K562 (cell line): ENCODE results near the gene PPARD. TPM values are rescaled to one million over a fixed set of nuclear protein-coding genes. Genes with fewer than 3 reads are reported as not detected.

Experiments
- ATAC-seq: fragments of 200-7000 bp; cut with Tn5 transposase; 3 replicates; pipeline ENCODE4 v1.9.1; 2020; ENCODE audit warnings: moderate library complexity
- BruUV-seq: library from RNA; stranded (reverse); fragments of 400-500 nt; replicated peaks from 2 replicates; lab custom pipeline; 2021; lab: Mats Ljungman, UMichigan
- CTCF ChIA-PET: fragments of 300-600 bp; formaldehyde crosslinking; extraction: SDS; loops from one replicate; lab custom pipeline; 2021; ENCODE audit warnings: low intra/inter-chr PET ratio; lab: Yijun Ruan, JAX
- POLR2A ChIA-PET: fragments of 300-600, 350-650 bp; sonication (Branson Sonifier 250); formaldehyde crosslinking; extraction: SDS; loops from one replicate; lab custom pipeline; 2021; ENCODE audit warnings: antibody characterized with exemption, inconsistent platforms; lab: Yijun Ruan, JAX
- DNase-seq, 4 experiments: peaks; one replicate each; pipeline versions ENCODE4 v3.0.0 to v3.0.0-alpha.2; 2011 to 2018; ENCODE audit warnings: low spot score in 3 of 4, mixed read lengths in 3 of 4; ENCODE audit errors: extremely low read depth in 1 of 4
- FAIRE-seq: peaks from 2 replicates; lab custom pipeline; 2011; peaks lifted over from hg19 to GRCh38; lab: Jason Lieb, UNC
- H2AFZ ChIP-seq: 2 replicates; pipeline ENCODE4 v1.6.0; 2011; ENCODE audit warnings: low read depth, low read length, control low read depth, inconsistent platforms
- H3K27ac ChIP-seq: fragments of 200-600 bp; 3 replicates; pipeline ENCODE4 v1.8.0; 2011; ENCODE audit warnings: low read depth, mild to moderate bottlenecking, control low read depth, inconsistent platforms, low read length, moderate library complexity, mixed read lengths; ENCODE audit errors: extremely low read depth
- H3K27me3 ChIP-seq, 2 experiments: fragments of 300-600 bp in 1 of 2; 2 replicates in 1 of 2; 3 replicates in 1 of 2; pipeline versions ENCODE4 v1.6.0 to v1.8.0; 2011; ENCODE audit warnings: inconsistent platforms in 2 of 2, low read length in 2 of 2, mild to moderate bottlenecking in 1 of 2, mixed read lengths in 1 of 2, moderate library complexity in 1 of 2; ENCODE audit not compliant: control insufficient read depth in 2 of 2, insufficient read depth in 2 of 2
- H3K36me3 ChIP-seq: fragments of 300-600 bp; 3 replicates; pipeline ENCODE4 v1.8.0; 2011; ENCODE audit warnings: mild to moderate bottlenecking, low read length, inconsistent platforms; ENCODE audit not compliant: control insufficient read depth, insufficient read depth
- H3K4me1 ChIP-seq, 2 experiments: fragments of 200-600 bp in 1 of 2; replicated peaks in 1 of 2; 2 replicates in 1 of 2; 3 replicates in 1 of 2; pipeline versions ENCODE4 v1.5.1 to v1.8.0; 2011; ENCODE audit warnings: inconsistent platforms in 2 of 2, low read length in 2 of 2, mild to moderate bottlenecking in 1 of 2, mixed read lengths in 1 of 2, moderate library complexity in 1 of 2; ENCODE audit not compliant: control insufficient read depth in 2 of 2, insufficient read depth in 2 of 2
- H3K4me2 ChIP-seq: 2 replicates; pipeline ENCODE4 v1.6.1; 2011; ENCODE audit warnings: low read length, control low read depth, inconsistent platforms, mixed read lengths; ENCODE audit not compliant: insufficient read depth
- H3K4me3 ChIP-seq: fragments of 200-600 bp; sonication (generic), shearing (Covaris generic); 2 replicates; pipeline ENCODE4 v1.5.1; 2016; ENCODE audit warnings: control low read depth, inconsistent platforms
- H3K79me2 ChIP-seq: fragments of 200-600 bp; 3 replicates; pipeline ENCODE4 v1.8.0; 2011; ENCODE audit warnings: low read length, inconsistent platforms; ENCODE audit not compliant: control insufficient read depth, insufficient read depth
- H3K9ac ChIP-seq, 2 experiments: 2 replicates each; pipeline versions ENCODE4 v1.6.0 to v1.6.1; 2011; ENCODE audit warnings: low read depth in 2 of 2, low read length in 2 of 2, control low read depth in 1 of 2, inconsistent platforms in 1 of 2, mild to moderate bottlenecking in 1 of 2, mixed read lengths in 1 of 2; ENCODE audit not compliant: insufficient read depth in 1 of 2
- H3K9me1 ChIP-seq: one replicate; pipeline ENCODE4 v1.6.0; 2011; ENCODE audit warnings: inconsistent platforms, mild to moderate bottlenecking, low read length, moderate library complexity; ENCODE audit not compliant: control insufficient read depth, insufficient read depth
- H3K9me3 ChIP-seq: replicated peaks from 2 replicates; pipeline ENCODE4 v1.5.1; 2011; ENCODE audit warnings: low read depth, low read length, inconsistent platforms; ENCODE audit not compliant: control insufficient read depth, insufficient read depth
- H4K20me1 ChIP-seq: replicated peaks from 2 replicates; pipeline ENCODE4 v1.6.1; 2011; ENCODE audit warnings: low read length, inconsistent platforms, mixed read lengths; ENCODE audit not compliant: control insufficient read depth, insufficient read depth
- CREBBP ChIP-seq: IDR thresholded peaks from one replicate; pipeline ENCODE4 v1.6.1; 2012; ENCODE audit warnings: low read depth, mild to moderate bottlenecking, control low read depth, inconsistent platforms, low read length
- ESRRA ChIP-seq: fragments of 450-650 bp; IDR thresholded peaks from 2 replicates; pipeline ENCODE4 v1.6.1; 2014; ENCODE audit warnings: low read depth, mild to moderate bottlenecking, moderate library complexity, borderline replicate concordance
- ESRRB ChIP-seq: fragments of 250-450 bp; sonication (Bioruptor Pico); IDR thresholded peaks from 2 replicates; pipeline ENCODE4 v1.5.0; 2020; ENCODE audit warnings: mild to moderate bottlenecking, moderate library complexity, borderline replicate concordance
- FOS ChIP-seq: IDR thresholded peaks from 3 replicates; pipeline ENCODE4 v1.6.1; 2011; ENCODE audit not compliant: insufficient read length; ENCODE audit errors: extremely low read depth
- HMG20A ChIP-seq: fragments of 450-650 bp; formaldehyde crosslinking; conservative IDR thresholded peaks from 2 replicates; pipeline ENCODE4 v1.4.0; 2020; ENCODE audit warnings: mild to moderate bottlenecking, mixed read lengths
- IRF2 ChIP-seq: sonication (generic); formaldehyde crosslinking; IDR thresholded peaks from 2 replicates; pipeline ENCODE4 v1.8.1; 2022; ENCODE audit warnings: mild to moderate bottlenecking, missing genetic modification reagents
- KDM5B ChIP-seq: fragments of 200-600 bp; sonication (generic); IDR thresholded peaks from 2 replicates; pipeline ENCODE4 v1.6.1; 2012; ENCODE audit warnings: low read depth, mild to moderate bottlenecking, moderate library complexity, low read length, control low read depth, inconsistent platforms; ENCODE audit not compliant: insufficient replicate concordance
- LCOR ChIP-seq: sonication (generic); formaldehyde crosslinking; IDR thresholded peaks from 2 replicates; pipeline ENCODE4 v1.8.0; 2022; ENCODE audit warnings: mild to moderate bottlenecking, missing genetic modification reagents
- NR2F6 ChIP-seq: fragments of 450-650 bp; formaldehyde crosslinking; IDR thresholded peaks from 2 replicates; pipeline ENCODE4 v1.4.0; 2020; ENCODE audit warnings: mild to moderate bottlenecking
- POLR2B ChIP-seq: fragments of 450-650 bp; IDR thresholded peaks from 2 replicates; pipeline ENCODE4 v1.6.1; 2018; ENCODE audit warnings: low read depth; ENCODE audit not compliant: partially characterized antibody
- PREB ChIP-seq: sonication (generic); formaldehyde crosslinking; IDR thresholded peaks from 2 replicates; pipeline ENCODE4 v1.8.1; 2023; ENCODE audit warnings: mild to moderate bottlenecking, missing genetic modification reagents
- SMARCE1 ChIP-seq: fragments of 450-650 bp; IDR thresholded peaks from 2 replicates; pipeline ENCODE4 v1.7.1; 2016; ENCODE audit warnings: mild to moderate bottlenecking
- ZNF280B ChIP-seq: fragments of 250-450 bp; sonication (Bioruptor Pico); IDR thresholded peaks from 2 replicates; pipeline ENCODE4 v1.5.1; 2021; ENCODE audit warnings: mild to moderate bottlenecking
- WGBS: fragments of 100-300 bp; shearing (Covaris generic); methylation state at CpG from one replicate; pipeline ENCODE4 v1.1.6; 2016; ENCODE audit warnings: low coverage, mixed read lengths; ENCODE audit not compliant: insufficient coverage; ENCODE audit errors: missing lambda C conversion rate; 5-methylcytosine and 5-hydroxymethylcytosine counted together
- in situ Hi-C: fragments of 300-500 bp; cut with MboI; formaldehyde crosslinking; loops from 4 replicates; pipeline ENCODE4 v1.15.0; 2018; ENCODE audit warnings: inconsistent platforms, mixed read lengths
- intact Hi-C: fragments of 100-400 bp; cut with micrococcal nuclease; formaldehyde crosslinking; loops from 2 replicates; pipeline ENCODE4 v1.14.2; 2022
- polyA plus RNA-seq, 8 experiments: library from polyadenylated mRNA; depleted of rRNA in 4 of 8; stranded (reverse) in 5 of 8; unstranded in 3 of 8; fragments of >200 nt; fragmentation: Nextera tagmentation in 2 of 8; fragmentation: Illumina TruSeq in 1 of 8; extraction: Ambion mirVana in 2 of 8; extraction: Trizol in 1 of 8; gene quantifications; 2 replicates each; pipeline versions ENCODE4 v1.2.1 to v1.2.3, GENCODE V29; 2011 to 2014; ENCODE audit warnings: inconsistent platforms in 1 of 8, missing spikeins in 1 of 8
- total RNA-seq, 7 experiments: library from RNA; depleted of rRNA in 6 of 7; stranded (reverse); fragments of >200 nt in 6 of 7; fragmentation: Illumina TruSeq in 2 of 7; extraction: Trizol in 2 of 7; gene quantifications; 2 replicates each; pipeline versions ENCODE4 v1.2.1 to v1.2.3, GENCODE V29; 2011 to 2021; ENCODE audit warnings: low replicate concordance in 1 of 7
- TF ChIP-seq, protein P1 (sequence below): fragments of 450-650 bp; formaldehyde crosslinking; conservative IDR thresholded peaks from 2 replicates; pipeline ENCODE4 v1.4.0; 2022; ENCODE audit warnings: mild to moderate bottlenecking, missing genetic modification characterization
- TF ChIP-seq, protein P2 (sequence below): sonication (generic); formaldehyde crosslinking; IDR thresholded peaks from 2 replicates; pipeline ENCODE4 v1.8.1; 2023; ENCODE audit warnings: mild to moderate bottlenecking, missing genetic modification reagents

PPARD gene
- total and polyA plus RNA-seq, 9 of the 15 experiments (the other 6 are each of a cell fraction or from before 2014, with no cell fraction given), result 0.14 to 13.2 (median 3.8) TPM

DNA sequence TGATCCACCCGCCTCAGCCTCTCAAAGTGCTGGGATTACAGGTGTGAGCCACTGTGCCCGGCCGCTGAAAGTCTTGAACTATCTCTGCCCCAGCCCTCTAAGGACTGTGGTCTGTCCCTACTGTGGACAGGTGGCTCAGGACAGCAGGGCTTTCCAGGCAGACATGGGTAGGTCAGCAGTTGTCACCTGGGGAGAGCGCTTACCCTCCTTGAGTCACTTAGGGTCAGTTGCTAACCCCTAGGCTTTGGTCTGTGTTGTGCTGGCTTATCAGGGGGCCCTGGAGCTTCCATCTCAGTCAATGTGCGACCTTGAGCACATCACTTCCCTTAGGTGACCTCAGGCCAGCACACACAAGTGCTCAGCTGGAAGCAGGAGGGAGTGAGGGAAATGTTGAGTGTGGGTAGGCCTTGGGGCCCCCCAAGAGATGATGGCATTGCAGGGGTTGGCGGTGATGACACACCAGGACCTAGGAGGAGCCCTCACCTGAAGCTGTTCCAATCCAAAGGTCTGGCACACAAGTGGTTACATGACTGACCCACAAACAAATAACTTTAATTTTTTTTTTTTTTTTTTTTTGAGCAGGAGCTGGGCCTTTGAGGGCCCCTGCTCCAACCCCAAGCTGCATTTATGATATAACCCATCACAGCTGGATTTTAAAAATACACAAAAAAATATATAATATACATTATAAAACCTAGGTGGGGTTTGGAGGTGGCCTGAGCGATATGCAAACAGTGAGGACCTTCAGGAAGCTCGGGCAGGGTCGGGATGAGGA lies 130.9 kb downstream of the PPARD start:
- in situ Hi-C loops (no loop called here), intact Hi-C loops (no loop called here)
- no peaks in the 10 kb centered on the region for H3K9me1 ChIP-seq
- ChIA-PET CTCF (no interaction called here), POLR2A (interaction anchor here (0.6 to 7.6 kb wide), 13 partner anchors 10 to 585 kb away, joined by 3 to 167 read pairs (median 4); partner anchors contain the start of genes ARMC12, TAF11 and TEAD3)
- H3K27ac ChIP-seq, result peak overlapping the region; percentile 5; the same call in 2 of the 3 replicates
- no TSS peak for BruUV-seq
- 65% methylated on average over 9 of the region's 9 CpGs for WGBS
- ATAC-seq (peak; percentile 10), FAIRE-seq (peak; percentile 42), DNase-seq (peak in 2 of 4 experiments; percentile 63 to 67)
- H2AFZ ChIP-seq, result no peak overlapping the region
- H4K20me1 ChIP-seq, result peaks cover 37% of the 10 kb centered on the region
- peaks cover 42% of the 10 kb centered on the region for H3K79me2 ChIP-seq
- H3K9ac ChIP-seq, result peak overlapping the region in 1 of 2 experiments; percentile 57; a peak in 1 of 4 replicates
- peaks cover 55% of the 10 kb centered on the region for H3K36me3 ChIP-seq
- H3K4me1 ChIP-seq, result peaks cover 20 to 33% of the 10 kb centered on the region in 2 experiments; a peak in 4 of 5 replicates
- no peaks in the 10 kb centered on the region; a peak in 1 of 5 replicates for H3K27me3 ChIP-seq
- H3K4me3 ChIP-seq, result no peak overlapping the region
- H3K4me2 ChIP-seq, result no peak overlapping the region
- H3K9me3 ChIP-seq, result 0 out of 2 replicates have a peak, but pooled peaks cover 1% of the 10 kb centered on the region
- TF ChIP-seq FOS, result no peak
- TF ChIP-seq PREB, result no peak
- TF ChIP-seq, protein P1, sequence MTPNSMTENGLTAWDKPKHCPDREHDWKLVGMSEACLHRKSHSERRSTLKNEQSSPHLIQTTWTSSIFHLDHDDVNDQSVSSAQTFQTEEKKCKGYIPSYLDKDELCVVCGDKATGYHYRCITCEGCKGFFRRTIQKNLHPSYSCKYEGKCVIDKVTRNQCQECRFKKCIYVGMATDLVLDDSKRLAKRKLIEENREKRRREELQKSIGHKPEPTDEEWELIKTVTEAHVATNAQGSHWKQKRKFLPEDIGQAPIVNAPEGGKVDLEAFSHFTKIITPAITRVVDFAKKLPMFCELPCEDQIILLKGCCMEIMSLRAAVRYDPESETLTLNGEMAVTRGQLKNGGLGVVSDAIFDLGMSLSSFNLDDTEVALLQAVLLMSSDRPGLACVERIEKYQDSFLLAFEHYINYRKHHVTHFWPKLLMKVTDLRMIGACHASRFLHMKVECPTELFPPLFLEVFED (CRISPR knock-in tag), result 0 out of 2 replicates have a peak, but pooled peaks have one; percentile 58
- no peak for TF ChIP-seq KDM5B
- TF ChIP-seq POLR2B, result peak; percentile 76
- TF ChIP-seq HMG20A (CRISPR knock-in tag), result no peak
- 0 out of 2 replicates have a peak, but pooled peaks have one; percentile 50 for TF ChIP-seq ESRRA
- no peak for TF ChIP-seq ZNF280B
- no peak for TF ChIP-seq ESRRB (CRISPR knock-in tag)
- TF ChIP-seq, protein P2, sequence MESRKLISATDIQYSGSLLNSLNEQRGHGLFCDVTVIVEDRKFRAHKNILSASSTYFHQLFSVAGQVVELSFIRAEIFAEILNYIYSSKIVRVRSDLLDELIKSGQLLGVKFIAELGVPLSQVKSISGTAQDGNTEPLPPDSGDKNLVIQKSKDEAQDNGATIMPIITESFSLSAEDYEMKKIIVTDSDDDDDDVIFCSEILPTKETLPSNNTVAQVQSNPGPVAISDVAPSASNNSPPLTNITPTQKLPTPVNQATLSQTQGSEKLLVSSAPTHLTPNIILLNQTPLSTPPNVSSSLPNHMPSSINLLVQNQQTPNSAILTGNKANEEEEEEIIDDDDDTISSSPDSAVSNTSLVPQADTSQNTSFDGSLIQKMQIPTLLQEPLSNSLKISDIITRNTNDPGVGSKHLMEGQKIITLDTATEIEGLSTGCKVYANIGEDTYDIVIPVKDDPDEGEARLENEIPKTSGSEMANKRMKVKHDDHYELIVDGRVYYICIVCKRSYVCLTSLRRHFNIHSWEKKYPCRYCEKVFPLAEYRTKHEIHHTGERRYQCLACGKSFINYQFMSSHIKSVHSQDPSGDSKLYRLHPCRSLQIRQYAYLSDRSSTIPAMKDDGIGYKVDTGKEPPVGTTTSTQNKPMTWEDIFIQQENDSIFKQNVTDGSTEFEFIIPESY (CRISPR knock-in tag), result peak; percentile 25; the same call in 1 of the 2 replicates
- TF ChIP-seq LCOR (CRISPR knock-in tag), result peak; percentile 18; the same call in 1 of the 2 replicates
- 0 out of 2 replicates have a peak, but pooled peaks have one; percentile 40 for TF ChIP-seq NR2F6 (CRISPR knock-in tag)
- no peak for TF ChIP-seq IRF2 (CRISPR knock-in tag)
- TF ChIP-seq SMARCE1, result no peak
- TF ChIP-seq CREBBP, result no peak
